Neural progenitor cell (in vitro differentiated cells): ENCODE results near the gene C2orf68. TPM values are rescaled to one million over a fixed set of nuclear protein-coding genes. Genes with fewer than 3 reads are reported as not detected.
A peak's percentile ranks its signal among the peaks of the same experiment; 100 is the strongest.
"Not testable (repeated sequence)": the region's sequence is repeated elsewhere in the genome, so short reads cannot be mapped to it uniquely, and the experiment has no call there.

ENCODE experiments used
- DNase-seq: peaks from one replicate; pipeline ENCODE4 v3.0.0-alpha.2; 2016; ENCODE audit warnings: low spot score
- H2AFZ ChIP-seq: fragments of 200-600 bp; sonication (generic); replicated peaks from 2 replicates; pipeline ENCODE4 v1.6.1; 2016; ENCODE audit warnings: antibody characterized with exemption
- H3F3A ChIP-seq: fragments of 200-600 bp; sonication (generic); 2 replicates; pipeline ENCODE4 v1.6.1; 2016; ENCODE audit warnings: antibody characterized with exemption, low read depth
- H3K27ac ChIP-seq: fragments of 200-600 bp; sonication (generic); 2 replicates; pipeline ENCODE4 v1.5.1; 2016; ENCODE audit warnings: mild to moderate bottlenecking
- H3K27me3 ChIP-seq: fragments of 200-600 bp; sonication (generic); 2 replicates; pipeline ENCODE4 v1.6.1; 2016; ENCODE audit warnings: mild to moderate bottlenecking, moderate library complexity
- H3K36me3 ChIP-seq: fragments of 200-600 bp; sonication (generic); 2 replicates; pipeline ENCODE4 v1.5.1; 2016
- H3K4me1 ChIP-seq: fragments of 200-600 bp; sonication (generic); 2 replicates; pipeline ENCODE4 v1.6.1; 2016; ENCODE audit warnings: mixed run types
- H3K4me2 ChIP-seq: fragments of 200-600 bp; sonication (generic); 2 replicates; pipeline ENCODE4 v1.6.1; 2016
- H3K4me3 ChIP-seq: fragments of 200-600 bp; sonication (generic); 2 replicates; pipeline ENCODE4 v1.5.1; 2016
- H3K79me2 ChIP-seq: fragments of 200-600 bp; sonication (generic); 2 replicates; pipeline ENCODE4 v1.6.1; 2016; ENCODE audit warnings: low read depth
- H3K9ac ChIP-seq: fragments of 200-600 bp; sonication (generic); 2 replicates; pipeline ENCODE4 v1.6.1; 2016
- H3K9me3 ChIP-seq: fragments of 200-600 bp; sonication (generic); 2 replicates; pipeline ENCODE4 v1.5.1; 2016; ENCODE audit warnings: low read depth
- H4K20me1 ChIP-seq: fragments of 200-600 bp; sonication (generic); 2 replicates; pipeline ENCODE4 v1.6.1; 2016; ENCODE audit warnings: low read depth
- H3K27ac Mint-ChIP-seq: 3 replicates; pipeline ENCODE4 v1.8.0; 2021; ENCODE audit warnings: mixed read lengths
- H3K27me3 Mint-ChIP-seq: 2 replicates; pipeline ENCODE4 v1.8.0; 2022; ENCODE audit warnings: low read depth, mild to moderate bottlenecking, inconsistent platforms, moderate library complexity, mixed read lengths; ENCODE audit not compliant: insufficient read depth
- H3K36me3 Mint-ChIP-seq: 3 replicates; pipeline ENCODE4 v1.8.0; 2021; ENCODE audit warnings: mixed read lengths
- H3K4me1 Mint-ChIP-seq: 3 replicates; pipeline ENCODE4 v1.8.0; 2021; ENCODE audit warnings: mixed read lengths
- H3K4me3 Mint-ChIP-seq: 3 replicates; pipeline ENCODE4 v1.8.0; 2021; ENCODE audit warnings: mild to moderate bottlenecking, moderate library complexity, mixed read lengths
- H3K9me3 Mint-ChIP-seq: 3 replicates; pipeline ENCODE4 v1.8.0; 2020; ENCODE audit warnings: mixed read lengths
- CTCF ChIP-seq: fragments of 200-600 bp; sonication (generic); IDR thresholded peaks from 2 replicates; pipeline ENCODE4 v1.5.1; 2017; ENCODE audit warnings: antibody characterized with exemption, mild to moderate bottlenecking
- EZH2 ChIP-seq: fragments of 200-600 bp; sonication (generic); IDR thresholded peaks from 2 replicates; pipeline ENCODE4 v1.6.1; 2017; ENCODE audit warnings: antibody characterized with exemption, mild to moderate bottlenecking, moderate library complexity
- total RNA-seq: library from RNA; depleted of rRNA; stranded (reverse); fragments of >200 nt; gene quantifications from 2 replicates; pipeline ENCODE4 v1.2.3, GENCODE V29; 2015; ENCODE audit warnings: low replicate concordance

The C2orf68 gene
- 31.1 and 47.6 TPM in 2 replicates for total RNA-seq

DNA sequence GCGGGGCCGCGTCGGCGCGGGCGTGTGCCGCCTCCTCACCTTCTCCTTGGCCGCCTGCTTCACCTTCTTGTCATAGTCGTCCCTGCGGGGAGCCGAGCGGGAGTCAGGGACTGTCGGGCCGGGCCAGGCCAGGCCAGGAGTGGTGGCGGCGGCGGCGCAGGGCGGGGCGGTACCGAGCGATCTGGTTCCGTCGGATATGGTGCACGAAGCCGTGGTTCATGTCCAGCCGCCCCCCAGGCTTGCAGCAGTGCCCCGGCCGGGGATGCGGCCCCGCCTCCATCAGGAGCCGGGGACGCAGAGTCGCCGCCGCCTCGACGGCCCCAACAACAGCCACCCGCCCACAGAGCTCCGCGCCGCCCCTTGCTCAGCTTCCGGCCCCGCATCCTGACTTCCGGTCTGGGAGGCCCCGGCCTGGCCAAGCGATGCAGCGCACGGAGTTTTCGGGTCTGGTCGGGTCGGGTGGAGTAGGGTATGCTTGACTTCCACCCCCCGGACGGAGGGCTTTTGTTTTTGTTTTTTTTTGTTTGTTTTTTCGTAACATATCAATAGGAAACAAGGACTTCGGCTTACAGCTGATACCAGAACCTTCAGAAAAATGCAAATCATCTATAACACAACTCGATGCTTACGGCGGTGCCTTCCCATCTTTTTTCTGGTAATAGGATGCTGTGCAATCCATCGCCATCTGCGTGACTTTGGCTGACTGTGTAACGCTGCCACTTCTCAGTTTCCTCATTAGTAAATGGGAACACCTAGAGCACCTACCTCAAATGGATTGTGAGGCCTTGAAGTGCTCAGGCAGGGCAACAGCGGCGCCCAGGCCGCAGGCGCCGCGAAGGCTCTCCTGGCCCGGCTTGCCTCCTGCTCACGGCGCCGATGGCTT is at the start of gene C2orf68:
Gene C2orf68 (minus strand): TSS at position 362 of the 883 bp plus-strand sequence. CDS start 82 bp downstream, at position 280.
- Histone ChIP-seq H3K4me2 (peak within 1 kb of the TSS; percentile 80), H3K79me2 (peaks cover 31% of the 10 kb centered on the region), H3K27me3 (no peaks in the 10 kb centered on the region), H3K9me3 (no peaks in the 10 kb centered on the region), H3K27ac (peak within 1 kb of the TSS; percentile 40), H3K4me1 (peaks cover 2% of the 10 kb centered on the region), H2AFZ (peak within 1 kb of the TSS; percentile 27), H3K9ac (peak within 1 kb of the TSS; percentile 29), H4K20me1 (peaks cover 18% of the 10 kb centered on the region), H3K4me3 (peak within 1 kb of the TSS; percentile 64), H3K36me3 (no peaks in the 10 kb centered on the region), H3F3A (peaks cover 37% of the 10 kb centered on the region)
- Mint-ChIP-seq H3K4me3 (peak within 1 kb of the TSS; percentile 100), H3K4me1 (peaks cover 18% of the 10 kb centered on the region), H3K27ac (peak within 1 kb of the TSS; percentile 94), H3K36me3 (peaks cover 16% of the 10 kb centered on the region), H3K9me3 (no peaks in the 10 kb centered on the region), H3K27me3 (peaks cover 2% of the 10 kb centered on the region)
- TF ChIP-seq CTCF: no peak
- no peak for TF ChIP-seq EZH2
- DNase-seq: peak; percentile 94

DNA sequence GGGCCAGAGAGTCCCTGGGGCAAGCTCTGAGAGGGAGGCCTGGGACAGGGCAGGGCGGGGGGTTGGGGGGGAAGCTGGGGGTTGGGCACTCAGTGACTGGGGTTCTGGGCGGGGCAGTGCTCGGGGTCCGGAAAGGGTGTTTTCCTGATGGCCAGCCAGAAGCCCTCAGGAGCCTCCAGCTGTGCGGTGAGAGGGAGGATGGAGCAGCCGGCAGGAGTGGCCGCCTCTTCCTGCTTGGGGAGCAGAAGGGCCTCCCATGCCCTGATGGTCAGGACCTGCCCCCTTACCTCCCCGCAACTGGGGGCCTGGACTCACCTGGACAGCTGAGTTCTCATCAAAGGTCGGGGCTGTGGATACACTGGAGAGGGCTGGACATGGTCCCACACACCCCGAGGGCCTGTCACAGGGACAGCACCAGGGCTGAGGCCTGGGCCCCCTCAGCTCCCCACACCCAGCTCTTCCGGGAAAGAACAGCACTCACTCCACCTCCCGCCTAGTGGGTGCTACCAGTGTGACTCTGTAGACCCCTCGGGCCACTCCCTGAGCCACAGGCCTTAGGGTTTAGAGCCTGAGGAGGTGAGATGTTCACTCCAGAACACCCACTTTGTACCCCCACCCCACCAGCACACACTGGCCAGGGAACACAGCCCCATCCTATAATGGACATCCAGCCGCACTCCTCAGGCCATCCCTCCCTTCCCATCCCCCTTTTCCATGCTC is 49.4 kb upstream of the C2orf68 start:
- Mint-ChIP-seq H3K36me3 (peaks cover 4% of the 10 kb centered on the region), H3K4me1 (no peaks in the 10 kb centered on the region), H3K4me3 (no peak overlapping the region), H3K9me3 (no peaks in the 10 kb centered on the region), H3K27me3 (peaks cover 8% of the 10 kb centered on the region), H3K27ac (no peak overlapping the region)
- no peak overlapping the region for H3K4me2 ChIP-seq
- H3F3A ChIP-seq: no peaks in the 10 kb centered on the region
- no peaks in the 10 kb centered on the region for H4K20me1 ChIP-seq
- no peak overlapping the region for H3K9ac ChIP-seq
- no peaks in the 10 kb centered on the region for H3K79me2 ChIP-seq
- H3K4me3 ChIP-seq: no peak overlapping the region
- H3K4me1 ChIP-seq: no peaks in the 10 kb centered on the region
- no peak overlapping the region for H3K27ac ChIP-seq
- TF ChIP-seq EZH2: no peak
- no peaks in the 10 kb centered on the region for H3K9me3 ChIP-seq
- DNase-seq: no peak
- H3K27me3 ChIP-seq: no peaks in the 10 kb centered on the region
- H2AFZ ChIP-seq: no peak overlapping the region
- H3K36me3 ChIP-seq: no peaks in the 10 kb centered on the region

DNA sequence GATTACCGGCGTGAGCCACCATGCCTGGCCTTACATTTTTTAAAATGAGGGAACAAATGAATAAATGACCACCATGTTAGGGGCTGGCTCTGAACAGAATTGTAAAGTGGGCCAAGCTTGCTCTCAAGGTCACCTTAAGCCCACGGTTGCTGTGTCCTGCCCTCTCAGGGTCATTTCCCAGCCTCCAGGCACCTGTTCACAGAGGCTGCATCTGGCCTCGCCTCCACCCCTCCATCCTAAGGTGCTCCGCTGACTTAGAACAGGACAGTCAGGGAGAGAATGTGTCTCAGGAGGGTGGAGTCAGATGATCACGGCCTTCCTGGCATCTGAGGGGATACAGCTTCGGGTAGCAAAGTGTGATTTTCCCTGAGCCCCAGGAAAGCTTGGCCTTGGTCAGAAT is 48.9 kb upstream of the C2orf68 start:
- Histone ChIP-seq H3K9me3 (no peaks in the 10 kb centered on the region), H3K79me2 (no peaks in the 10 kb centered on the region), H3K36me3 (no peaks in the 10 kb centered on the region), H3F3A (no peaks in the 10 kb centered on the region), H2AFZ (no peak overlapping the region), H3K9ac (no peak overlapping the region), H3K4me1 (no peaks in the 10 kb centered on the region), H3K4me3 (no peak overlapping the region), H3K4me2 (no peak overlapping the region), H3K27ac (no peak overlapping the region), H3K27me3 (no peaks in the 10 kb centered on the region), H4K20me1 (no peaks in the 10 kb centered on the region)
- H3K4me3 Mint-ChIP-seq: no peak overlapping the region
- no peak overlapping the region for H3K27ac Mint-ChIP-seq
- DNase-seq: no peak
- no peak for TF ChIP-seq CTCF
- H3K4me1 Mint-ChIP-seq: no peaks in the 10 kb centered on the region
- H3K9me3 Mint-ChIP-seq: no peaks in the 10 kb centered on the region
- peaks cover 4% of the 10 kb centered on the region for H3K36me3 Mint-ChIP-seq
- H3K27me3 Mint-ChIP-seq: peaks cover 2% of the 10 kb centered on the region

DNA sequence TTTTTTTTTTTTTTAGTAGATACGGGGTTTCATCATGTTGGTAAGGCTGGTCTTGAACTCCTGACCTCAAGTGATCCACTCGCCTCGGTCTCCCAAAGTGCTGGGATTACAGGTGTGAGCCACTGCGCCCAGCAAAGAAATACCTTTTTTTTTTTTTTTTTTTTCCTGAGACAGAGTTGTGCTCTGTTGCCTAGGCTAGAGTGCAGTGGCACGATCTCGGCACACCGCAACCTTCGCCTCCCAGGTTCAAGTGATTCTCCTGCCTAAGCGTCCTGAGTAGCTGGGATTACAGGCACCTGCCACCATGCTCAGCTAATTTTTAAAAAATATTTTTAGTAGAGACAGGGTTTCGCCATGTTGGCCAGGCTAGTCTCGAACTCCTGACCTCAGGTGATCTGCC is 48.4 kb upstream of the C2orf68 start:
- not testable (repeated sequence) for H3K79me2 ChIP-seq, H3K4me3 ChIP-seq, H3K4me1 Mint-ChIP-seq, H3K9me3 ChIP-seq, H3K27me3 ChIP-seq, H3K9ac ChIP-seq, DNase-seq, H3K4me3 Mint-ChIP-seq, H3K4me1 ChIP-seq, H3K36me3 ChIP-seq, H3K27ac ChIP-seq, H3K36me3 Mint-ChIP-seq, H3K9me3 Mint-ChIP-seq, H3K27ac Mint-ChIP-seq, H4K20me1 ChIP-seq, H3K27me3 Mint-ChIP-seq, H2AFZ ChIP-seq, H3F3A ChIP-seq, H3K4me2 ChIP-seq
